ENCODE measurements around the gene CDC5L. TPM values are rescaled to one million over a fixed set of nuclear protein-coding genes. Genes with fewer than 3 reads are reported as not detected.

CDC5L gene
- polyA plus RNA-seq, 1 of the 3 experiments (the other 2 are of a cell fraction) = 6.0 TPM

DNA sequence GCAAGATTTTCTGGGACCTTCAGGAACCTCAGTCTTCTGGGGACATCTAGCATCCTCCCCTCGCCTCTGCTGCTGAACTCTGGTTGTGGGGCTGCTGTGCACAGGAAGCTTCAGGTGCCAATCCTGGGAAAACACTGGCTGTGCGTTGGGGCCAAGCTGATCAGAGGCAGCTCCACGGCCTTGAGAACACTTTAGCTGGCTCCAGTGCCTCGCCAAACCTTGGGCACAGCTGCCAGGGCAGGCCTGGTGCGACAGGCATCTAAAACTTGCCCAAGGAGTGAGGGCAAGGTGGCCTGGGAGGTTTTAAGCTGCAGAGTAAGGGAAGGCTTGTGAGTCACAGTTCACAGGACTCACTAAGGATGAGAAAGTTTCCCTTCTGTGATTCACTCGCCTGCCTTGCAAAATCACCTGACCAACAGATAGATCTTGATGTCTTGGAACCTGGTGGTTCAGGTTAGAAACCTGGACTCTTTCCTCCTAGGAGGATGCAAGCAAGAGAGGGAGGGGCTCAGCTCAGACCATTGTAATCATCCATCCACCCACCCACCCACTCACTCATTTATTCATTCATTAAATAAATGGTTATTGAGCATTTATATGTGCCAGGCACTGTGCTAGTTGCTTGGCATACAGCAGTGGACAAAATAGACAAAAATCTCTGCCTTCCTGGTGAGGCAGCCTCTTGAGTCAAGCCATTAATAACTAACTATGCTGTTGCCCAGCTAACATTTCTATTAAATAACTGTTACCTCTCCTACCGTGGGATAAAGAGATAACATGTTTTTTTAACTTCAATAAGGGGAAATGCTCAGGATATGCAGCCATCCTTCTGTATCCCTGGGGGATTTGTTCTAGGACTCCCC is 47.5 kb upstream of the CDC5L start:
- no peak overlapping the region for H3K4me2 ChIP-seq
- H2AFZ ChIP-seq (ENCODE audit: low read depth) = no peak overlapping the region
- ChIA-PET CTCF (interaction anchor here (1.1 to 10.2 kb wide), 10 partner anchors 11 to 243 kb away, joined by 3 to 220 read pairs (median 16); partner anchors contain the start of genes AARS2, NFKBIE, SLC35B2 and TMEM151B), POLR2A (no interaction called here)
- no peak overlapping the region for H3K27ac ChIP-seq (ENCODE audit: low read depth in 2 of 2, low read length in 1 of 2)
- H3F3A ChIP-seq (replicated peaks; ENCODE audit: insufficient read depth) = no peaks in the 10 kb centered on the region
- whole genome bisulfite sequencing (ENCODE audit: low lambda C conversion rate) = 61% methylated on average over 5 of the region's 7 CpGs
- peaks cover 45% of the 10 kb centered on the region for H3K27me3 ChIP-seq (ENCODE audit: insufficient read depth)
- no peak overlapping the region for H3K4me3 ChIP-seq (ENCODE audit: low read depth in 2 of 2, low read length in 1 of 2)
- TF ChIP-seq SIN3A (IDR thresholded peaks at IDR 0.05; ENCODE audit: borderline replicate concordance, low read depth, low read length) (no peak), NRF1 (IDR thresholded peaks at IDR 0.05; ENCODE audit: low read depth, low read length) (no peak), TEAD4 (IDR thresholded peaks at IDR 0.05; ENCODE audit: borderline replicate concordance, insufficient read depth) (no peak), MXI1 (IDR thresholded peaks at IDR 0.05; ENCODE audit: low read depth, low read length) (no peak), FOSL2 (IDR thresholded peaks at IDR 0.05; ENCODE audit: borderline replicate concordance, low read depth) (no peak), RXRA (IDR thresholded peaks at IDR 0.05; ENCODE audit: borderline replicate concordance, low read depth) (no peak), GABPA (IDR thresholded peaks at IDR 0.05; ENCODE audit: low read depth) (no peak), EZH2phosphoT487 (IDR thresholded peaks at IDR 0.05; ENCODE audit: borderline replicate concordance, low read depth) (no peak), EP300 (IDR thresholded peaks at IDR 0.05; ENCODE audit: borderline replicate concordance in 1 of 2, low read depth in 1 of 2, low read length in 1 of 2) (no peak), NFIC (IDR thresholded peaks at IDR 0.05; ENCODE audit: borderline replicate concordance) (no peak), JUND (IDR thresholded peaks at IDR 0.05) (no peak), TCF12 (IDR thresholded peaks at IDR 0.05) (no peak), CHD2 (IDR thresholded peaks at IDR 0.05; ENCODE audit: low read length, partially characterized antibody) (no peak)
- TF ChIP-seq, protein P1, sequence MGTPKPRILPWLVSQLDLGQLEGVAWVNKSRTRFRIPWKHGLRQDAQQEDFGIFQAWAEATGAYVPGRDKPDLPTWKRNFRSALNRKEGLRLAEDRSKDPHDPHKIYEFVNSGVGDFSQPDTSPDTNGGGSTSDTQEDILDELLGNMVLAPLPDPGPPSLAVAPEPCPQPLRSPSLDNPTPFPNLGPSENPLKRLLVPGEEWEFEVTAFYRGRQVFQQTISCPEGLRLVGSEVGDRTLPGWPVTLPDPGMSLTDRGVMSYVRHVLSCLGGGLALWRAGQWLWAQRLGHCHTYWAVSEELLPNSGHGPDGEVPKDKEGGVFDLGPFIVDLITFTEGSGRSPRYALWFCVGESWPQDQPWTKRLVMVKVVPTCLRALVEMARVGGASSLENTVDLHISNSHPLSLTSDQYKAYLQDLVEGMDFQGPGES (IDR thresholded peaks at IDR 0.05; ENCODE audit: low read depth, low read length) = no peak
- TF ChIP-seq, protein P2, sequence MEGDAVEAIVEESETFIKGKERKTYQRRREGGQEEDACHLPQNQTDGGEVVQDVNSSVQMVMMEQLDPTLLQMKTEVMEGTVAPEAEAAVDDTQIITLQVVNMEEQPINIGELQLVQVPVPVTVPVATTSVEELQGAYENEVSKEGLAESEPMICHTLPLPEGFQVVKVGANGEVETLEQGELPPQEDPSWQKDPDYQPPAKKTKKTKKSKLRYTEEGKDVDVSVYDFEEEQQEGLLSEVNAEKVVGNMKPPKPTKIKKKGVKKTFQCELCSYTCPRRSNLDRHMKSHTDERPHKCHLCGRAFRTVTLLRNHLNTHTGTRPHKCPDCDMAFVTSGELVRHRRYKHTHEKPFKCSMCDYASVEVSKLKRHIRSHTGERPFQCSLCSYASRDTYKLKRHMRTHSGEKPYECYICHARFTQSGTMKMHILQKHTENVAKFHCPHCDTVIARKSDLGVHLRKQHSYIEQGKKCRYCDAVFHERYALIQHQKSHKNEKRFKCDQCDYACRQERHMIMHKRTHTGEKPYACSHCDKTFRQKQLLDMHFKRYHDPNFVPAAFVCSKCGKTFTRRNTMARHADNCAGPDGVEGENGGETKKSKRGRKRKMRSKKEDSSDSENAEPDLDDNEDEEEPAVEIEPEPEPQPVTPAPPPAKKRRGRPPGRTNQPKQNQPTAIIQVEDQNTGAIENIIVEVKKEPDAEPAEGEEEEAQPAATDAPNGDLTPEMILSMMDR (IDR thresholded peaks at IDR 0.05) = no peak
- no peaks in the 10 kb centered on the region for H3K36me3 ChIP-seq (replicated peaks in 1 of 2; ENCODE audit: control insufficient read depth in 1 of 2, insufficient read depth in 2 of 2, low read length in 1 of 2)
- no peaks in the 10 kb centered on the region for H3K9me2 ChIP-seq
- H3K79me2 ChIP-seq (ENCODE audit: insufficient read depth) = no peaks in the 10 kb centered on the region
- no peak for DNase-seq
- H3K4me1 ChIP-seq (ENCODE audit: control insufficient read depth in 1 of 2, insufficient read depth in 2 of 2, low read depth in 1 of 2, low read length in 1 of 2) = peaks cover 0 to 24% of the 10 kb centered on the region in 2 experiments; a peak in 2 of 4 replicates
- H3K9ac ChIP-seq = no peak overlapping the region
- H4K20me1 ChIP-seq (ENCODE audit: insufficient read depth) = no peaks in the 10 kb centered on the region
- no peaks in the 10 kb centered on the region for H3K9me3 ChIP-seq

Data from SK-N-SH (cell line).